HepG2 (cell line): Measurements from ENCODE around the gene C14orf93. TPM values are rescaled to one million over a fixed set of nuclear protein-coding genes. Genes with fewer than 3 reads are reported as not detected.

Experiments
- BORCS8-MEF2B ChIP-seq: sonication (generic); formaldehyde crosslinking; IDR thresholded peaks from 2 replicates; pipeline ENCODE4 v1.8.0; 2022; ENCODE audit warnings: mild to moderate bottlenecking, missing genetic modification reagents
- CENPX ChIP-seq: sonication (generic); formaldehyde crosslinking; IDR thresholded peaks from 2 replicates; pipeline ENCODE4 v1.9.0; 2021; ENCODE audit warnings: mild to moderate bottlenecking, missing genetic modification reagents, moderate library complexity
- CREB1 ChIP-seq, 2 experiments: fragments of 450-650 bp in 1 of 2; IDR thresholded peaks; 2 replicates each; pipeline ENCODE4 v1.6.1; 2016 to 2017; ENCODE audit warnings: control low read depth in 1 of 2, mild to moderate bottlenecking in 1 of 2, missing compliant biosample characterization in 1 of 2, missing genetic modification characterization in 1 of 2
- FOXK1 ChIP-seq: sonication (generic); formaldehyde crosslinking; IDR thresholded peaks from 2 replicates; pipeline ENCODE4 v1.4.0; 2020; ENCODE audit warnings: low read depth, missing genetic modification reagents, borderline replicate concordance
- HOXA3 ChIP-seq: sonication (generic); formaldehyde crosslinking; IDR thresholded peaks from 2 replicates; pipeline ENCODE4 v1.5.0; 2020; ENCODE audit warnings: missing genetic modification reagents
- JUN ChIP-seq: sonication (generic); formaldehyde crosslinking; IDR thresholded peaks from 2 replicates; pipeline ENCODE4 v1.4.0; 2020; ENCODE audit warnings: mild to moderate bottlenecking, missing genetic modification reagents
- PCBP1 ChIP-seq: fragments of 200-400 bp; formaldehyde crosslinking; IDR thresholded peaks from 2 replicates; pipeline ENCODE4 v1.6.1; 2017; ENCODE audit warnings: mild to moderate bottlenecking, low read depth, low read length, borderline replicate concordance
- PHF21A ChIP-seq: sonication (generic); formaldehyde crosslinking; IDR thresholded peaks from 2 replicates; pipeline ENCODE4 v1.5.0; 2020; ENCODE audit warnings: mild to moderate bottlenecking, missing genetic modification reagents
- RBM39 ChIP-seq: fragments of 200-400 bp; formaldehyde crosslinking; IDR thresholded peaks from one replicate; pipeline ENCODE4 v1.6.1; 2018; ENCODE audit warnings: antibody characterized with exemption, mild to moderate bottlenecking, low read depth, low read length; ENCODE audit not compliant: poor library complexity, severe bottlenecking
- RFXANK ChIP-seq: IDR thresholded peaks from 2 replicates; pipeline ENCODE4 v1.6.1; 2016
- SRSF4 ChIP-seq: fragments of 200-400 bp; formaldehyde crosslinking; IDR thresholded peaks from one replicate; pipeline ENCODE4 v1.6.1; 2018; ENCODE audit warnings: mild to moderate bottlenecking, low read depth, low read length, moderate library complexity; ENCODE audit not compliant: poor library complexity, severe bottlenecking
- SSRP1 ChIP-seq: IDR thresholded peaks from 2 replicates; pipeline ENCODE4 v1.6.1; 2016; ENCODE audit warnings: control low read depth
- STAG1 ChIP-seq: sonication (generic); formaldehyde crosslinking; IDR thresholded peaks from 2 replicates; pipeline ENCODE4 v1.4.0; 2020; ENCODE audit warnings: missing genetic modification reagents
- TRIM24 ChIP-seq: sonication (generic); formaldehyde crosslinking; IDR thresholded peaks from 2 replicates; pipeline ENCODE4 v1.8.0; 2022; ENCODE audit warnings: mild to moderate bottlenecking, missing genetic modification reagents
- ZMYM3 ChIP-seq: sonication (generic); formaldehyde crosslinking; IDR thresholded peaks from 2 replicates; pipeline ENCODE4 v1.5.1; 2020; ENCODE audit warnings: mild to moderate bottlenecking, missing genetic modification reagents
- ZNF451 ChIP-seq: sonication (generic); formaldehyde crosslinking; IDR thresholded peaks from 2 replicates; pipeline ENCODE4 v1.5.0; 2020; ENCODE audit warnings: mild to moderate bottlenecking, missing genetic modification reagents
- ZNF598 ChIP-seq: sonication (generic); formaldehyde crosslinking; IDR thresholded peaks from 2 replicates; pipeline ENCODE4 v1.5.1; 2020; ENCODE audit warnings: mild to moderate bottlenecking, missing genetic modification reagents, borderline replicate concordance
- ZNF768 ChIP-seq: sonication (generic); formaldehyde crosslinking; IDR thresholded peaks from 2 replicates; pipeline ENCODE4 v1.4.0; 2020; ENCODE audit warnings: missing genetic modification reagents
- polyA plus RNA-seq, 8 experiments: library from polyadenylated mRNA; depleted of rRNA in 3 of 8; stranded (reverse) in 7 of 8; unstranded in 1 of 8; fragments of >200 nt; fragmentation: Illumina TruSeq in 4 of 8; extraction: Trizol in 4 of 8; gene quantifications; 2 replicates each; pipeline versions ENCODE4 v1.2.1 to v1.2.3, GENCODE V29; 2011 to 2016; ENCODE audit warnings: low read depth in 4 of 8, missing spikeins in 1 of 8, mixed read lengths in 1 of 8; ENCODE audit not compliant: insufficient read depth in 1 of 8
- total RNA-seq, 5 experiments: library from RNA; depleted of rRNA; stranded (reverse); fragments of >200 nt; fragmentation: Illumina TruSeq; extraction: Trizol; gene quantifications; 2 replicates each; pipeline ENCODE4 v1.2.3, GENCODE V29; 2016; ENCODE audit warnings: low read depth in 1 of 5
- TF ChIP-seq, protein P1 (sequence below): sonication (generic); formaldehyde crosslinking; IDR thresholded peaks from 2 replicates; pipeline ENCODE4 v1.4.0; 2020; ENCODE audit warnings: missing genetic modification reagents
- TF ChIP-seq, protein P2 (sequence below): sonication (generic); formaldehyde crosslinking; IDR thresholded peaks from 2 replicates; pipeline ENCODE4 v1.4.0; 2020; ENCODE audit warnings: missing genetic modification reagents; ENCODE audit errors: not compliant biosample characterization
- TF ChIP-seq, protein P3 (sequence below): sonication (generic); formaldehyde crosslinking; IDR thresholded peaks from 2 replicates; pipeline ENCODE4 v1.4.0; 2020; ENCODE audit warnings: missing genetic modification reagents
- TF ChIP-seq, protein P4 (sequence below): IDR thresholded peaks from 2 replicates; pipeline ENCODE4 v1.6.1; 2012; ENCODE audit warnings: inconsistent platforms

Gene C14orf93
- total and polyA plus RNA-seq, 2 of the 13 experiments (the other 11 are each of a cell fraction or from before 2014, with no cell fraction given) = 11.4 to 22.5 TPM

GRCh38 chr14:23009939-23010726 lies at the start of gene C14orf93 (continued):
- TF ChIP-seq ZNF451 (CRISPR knock-in tag) (peak; percentile 24; the same call in 1 of the 2 replicates), SRSF4 (no peak), TRIM24 (CRISPR knock-in tag) (no peak), PHF21A (no peak), RBM39 (peak; percentile 30), ZNF768 (CRISPR knock-in tag) (peak; percentile 63), PCBP1 (no peak), ZNF598 (peak; percentile 39; the same call in 1 of the 2 replicates), FOXK1 (CRISPR knock-in tag) (no peak; the same call in none of the 2 replicates), RFXANK (peak; percentile 43), BORCS8-MEF2B (CRISPR knock-in tag) (peak; percentile 79), ZMYM3 (peak; percentile 20; the same call in 1 of the 2 replicates), STAG1 (CRISPR knock-in tag) (no peak), CREB1 (IDR thresholded peaks at IDR 0.05) (no peak), CREB1 (CRISPR knock-in tag; IDR thresholded peaks at IDR 0.05) (no peak), JUN (CRISPR knock-in tag) (0 out of 2 replicates have a peak, but pooled peaks have one; percentile 43), SSRP1 (CRISPR knock-in tag) (no peak), CENPX (CRISPR knock-in tag) (no peak), HOXA3 (CRISPR knock-in tag) (peak; percentile 90)
- TF ChIP-seq, protein P1, sequence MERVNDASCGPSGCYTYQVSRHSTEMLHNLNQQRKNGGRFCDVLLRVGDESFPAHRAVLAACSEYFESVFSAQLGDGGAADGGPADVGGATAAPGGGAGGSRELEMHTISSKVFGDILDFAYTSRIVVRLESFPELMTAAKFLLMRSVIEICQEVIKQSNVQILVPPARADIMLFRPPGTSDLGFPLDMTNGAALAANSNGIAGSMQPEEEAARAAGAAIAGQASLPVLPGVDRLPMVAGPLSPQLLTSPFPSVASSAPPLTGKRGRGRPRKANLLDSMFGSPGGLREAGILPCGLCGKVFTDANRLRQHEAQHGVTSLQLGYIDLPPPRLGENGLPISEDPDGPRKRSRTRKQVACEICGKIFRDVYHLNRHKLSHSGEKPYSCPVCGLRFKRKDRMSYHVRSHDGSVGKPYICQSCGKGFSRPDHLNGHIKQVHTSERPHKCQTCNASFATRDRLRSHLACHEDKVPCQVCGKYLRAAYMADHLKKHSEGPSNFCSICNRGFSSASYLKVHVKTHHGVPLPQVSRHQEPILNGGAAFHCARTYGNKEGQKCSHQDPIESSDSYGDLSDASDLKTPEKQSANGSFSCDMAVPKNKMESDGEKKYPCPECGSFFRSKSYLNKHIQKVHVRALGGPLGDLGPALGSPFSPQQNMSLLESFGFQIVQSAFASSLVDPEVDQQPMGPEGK = peak; percentile 94
- TF ChIP-seq, protein P2, sequence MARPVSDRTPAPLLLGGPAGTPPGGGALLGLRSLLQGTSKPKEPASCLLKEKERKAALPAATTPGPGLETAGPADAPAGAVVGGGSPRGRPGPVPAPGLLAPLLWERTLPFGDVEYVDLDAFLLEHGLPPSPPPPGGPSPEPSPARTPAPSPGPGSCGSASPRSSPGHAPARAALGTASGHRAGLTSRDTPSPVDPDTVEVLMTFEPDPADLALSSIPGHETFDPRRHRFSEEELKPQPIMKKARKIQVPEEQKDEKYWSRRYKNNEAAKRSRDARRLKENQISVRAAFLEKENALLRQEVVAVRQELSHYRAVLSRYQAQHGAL (CRISPR knock-in tag) = peak; percentile 11
- TF ChIP-seq, protein P3, sequence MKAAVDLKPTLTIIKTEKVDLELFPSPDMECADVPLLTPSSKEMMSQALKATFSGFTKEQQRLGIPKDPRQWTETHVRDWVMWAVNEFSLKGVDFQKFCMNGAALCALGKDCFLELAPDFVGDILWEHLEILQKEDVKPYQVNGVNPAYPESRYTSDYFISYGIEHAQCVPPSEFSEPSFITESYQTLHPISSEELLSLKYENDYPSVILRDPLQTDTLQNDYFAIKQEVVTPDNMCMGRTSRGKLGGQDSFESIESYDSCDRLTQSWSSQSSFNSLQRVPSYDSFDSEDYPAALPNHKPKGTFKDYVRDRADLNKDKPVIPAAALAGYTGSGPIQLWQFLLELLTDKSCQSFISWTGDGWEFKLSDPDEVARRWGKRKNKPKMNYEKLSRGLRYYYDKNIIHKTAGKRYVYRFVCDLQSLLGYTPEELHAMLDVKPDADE (CRISPR knock-in tag) = no peak
- TF ChIP-seq, protein P4, sequence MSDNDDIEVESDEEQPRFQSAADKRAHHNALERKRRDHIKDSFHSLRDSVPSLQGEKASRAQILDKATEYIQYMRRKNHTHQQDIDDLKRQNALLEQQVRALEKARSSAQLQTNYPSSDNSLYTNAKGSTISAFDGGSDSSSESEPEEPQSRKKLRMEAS = peak; percentile 93
